ENCODE measurements around the gene SLC35B2. TPM values are rescaled to one million over a fixed set of nuclear protein-coding genes. Genes with fewer than 3 reads are reported as not detected.
A peak's percentile ranks its signal among the peaks of the same experiment; 100 is the strongest.

SLC35B2 gene
- total RNA-seq, 1 donor from 2014 or later, result 52.9 TPM

DNA sequence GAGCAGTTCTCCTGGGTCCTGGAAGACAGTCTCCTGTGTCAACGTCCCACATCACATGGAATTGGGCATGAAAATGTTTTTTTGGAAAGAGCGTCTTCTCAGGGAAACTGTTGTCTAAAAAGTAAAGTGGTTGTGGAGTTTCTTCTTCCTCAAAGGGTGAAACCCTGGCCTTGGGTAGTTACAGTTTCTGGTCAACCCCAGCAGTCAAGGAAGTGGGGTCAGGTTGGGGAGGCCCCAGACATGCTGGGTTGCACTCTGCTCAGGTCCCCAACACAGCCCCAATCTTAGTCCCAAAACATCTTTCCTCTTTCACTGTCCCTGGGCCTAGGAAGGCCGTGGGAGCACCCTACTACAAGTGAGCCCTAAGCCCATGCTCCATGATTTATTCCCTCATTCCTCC is 9.0 kb upstream of the SLC35B2 start:
- DNase-seq (ENCODE audit: low read depth) (no peak), FAIRE-seq (no peak)
- peaks cover 4% of the 10 kb centered on the region for H3K36me3 ChIP-seq (ENCODE audit: control insufficient read depth, insufficient read depth, low read length)

DNA sequence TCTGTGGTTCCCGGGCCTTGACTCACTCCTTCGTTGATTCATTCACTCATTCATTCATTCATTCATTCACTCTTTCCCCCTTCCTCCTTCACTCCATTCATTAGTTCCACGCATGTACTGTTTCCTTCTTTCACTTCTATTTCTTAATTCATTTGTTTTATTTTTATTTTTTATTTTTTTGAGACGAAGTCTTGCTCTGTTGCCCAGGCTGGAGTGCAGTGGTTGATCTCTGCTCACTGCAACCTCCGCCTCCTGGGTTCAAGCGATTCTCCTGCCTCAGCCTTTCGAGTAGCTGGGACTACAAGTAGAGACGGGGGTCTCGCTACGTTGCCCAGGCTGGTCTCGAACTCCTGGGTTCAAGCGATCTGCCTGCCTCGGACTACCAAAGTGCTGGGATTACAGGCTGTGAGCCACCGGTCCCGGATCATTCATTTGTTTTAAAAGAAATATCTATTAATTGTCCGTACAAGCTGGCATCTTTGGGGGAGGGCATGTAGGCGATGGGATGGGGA is 8.4 kb upstream of the SLC35B2 start:
- Histone ChIP-seq H3K4me3 (ENCODE audit: low read depth, low read length) (peak overlapping the region; percentile 67), H3K27me3 (ENCODE audit: control insufficient read depth, insufficient read depth, low read length) (peaks cover 4% of the 10 kb centered on the region), H3K36me3 (ENCODE audit: control insufficient read depth, insufficient read depth, low read length) (peaks cover 5% of the 10 kb centered on the region)
- TF ChIP-seq, protein P1, sequence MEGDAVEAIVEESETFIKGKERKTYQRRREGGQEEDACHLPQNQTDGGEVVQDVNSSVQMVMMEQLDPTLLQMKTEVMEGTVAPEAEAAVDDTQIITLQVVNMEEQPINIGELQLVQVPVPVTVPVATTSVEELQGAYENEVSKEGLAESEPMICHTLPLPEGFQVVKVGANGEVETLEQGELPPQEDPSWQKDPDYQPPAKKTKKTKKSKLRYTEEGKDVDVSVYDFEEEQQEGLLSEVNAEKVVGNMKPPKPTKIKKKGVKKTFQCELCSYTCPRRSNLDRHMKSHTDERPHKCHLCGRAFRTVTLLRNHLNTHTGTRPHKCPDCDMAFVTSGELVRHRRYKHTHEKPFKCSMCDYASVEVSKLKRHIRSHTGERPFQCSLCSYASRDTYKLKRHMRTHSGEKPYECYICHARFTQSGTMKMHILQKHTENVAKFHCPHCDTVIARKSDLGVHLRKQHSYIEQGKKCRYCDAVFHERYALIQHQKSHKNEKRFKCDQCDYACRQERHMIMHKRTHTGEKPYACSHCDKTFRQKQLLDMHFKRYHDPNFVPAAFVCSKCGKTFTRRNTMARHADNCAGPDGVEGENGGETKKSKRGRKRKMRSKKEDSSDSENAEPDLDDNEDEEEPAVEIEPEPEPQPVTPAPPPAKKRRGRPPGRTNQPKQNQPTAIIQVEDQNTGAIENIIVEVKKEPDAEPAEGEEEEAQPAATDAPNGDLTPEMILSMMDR (IDR thresholded peaks at IDR 0.05; ENCODE audit: insufficient read depth, low read length, severe bottlenecking), result no peak
- DNase-seq (ENCODE audit: low read depth) (peak; percentile 91), FAIRE-seq (no peak)

More for the DNA sequence above, 9.0 kb upstream of the SLC35B2 start:
- Histone ChIP-seq H3K27me3 (ENCODE audit: control insufficient read depth, insufficient read depth, low read length) (peaks cover 7% of the 10 kb centered on the region), H3K4me3 (ENCODE audit: low read depth, low read length) (no peak overlapping the region)
- TF ChIP-seq, protein P1 (IDR thresholded peaks at IDR 0.05; ENCODE audit: insufficient read depth, low read length, severe bottlenecking), result no peak

DNA sequence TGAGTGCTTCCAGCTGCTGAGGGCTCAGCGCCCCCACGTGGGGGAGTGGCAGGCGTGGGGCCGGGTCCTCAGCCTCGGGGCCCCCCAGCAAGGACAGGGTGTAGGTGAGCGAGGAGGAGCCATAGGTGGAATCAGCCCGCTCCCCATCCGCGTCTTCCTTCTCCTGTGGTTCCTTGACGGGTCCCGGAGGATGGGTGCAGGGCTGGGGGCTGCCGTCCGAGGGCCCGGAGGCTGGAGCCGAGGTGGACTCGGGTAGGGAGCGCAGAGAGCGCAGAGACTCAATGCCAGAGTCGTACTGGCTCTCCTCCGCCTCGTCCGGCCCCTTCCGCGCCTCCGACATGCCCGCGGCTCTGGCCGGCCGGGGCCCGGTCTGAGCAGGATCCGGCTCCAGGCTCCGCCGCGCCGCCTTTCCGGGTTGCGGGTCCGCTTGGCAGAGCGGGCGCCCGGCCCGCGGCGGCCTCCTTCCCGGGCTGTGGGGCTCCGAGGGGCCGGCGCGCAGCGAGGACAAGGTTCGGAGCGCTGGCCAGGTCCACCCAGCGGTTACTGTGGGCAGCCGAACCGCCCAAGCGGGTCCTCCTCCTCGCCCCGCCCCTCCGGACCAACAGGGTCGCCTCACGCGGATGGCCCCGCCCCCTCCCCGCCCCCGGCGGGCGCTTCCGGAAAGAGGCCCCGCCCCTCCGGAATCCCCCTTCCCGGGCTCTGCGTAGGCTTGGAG is 7.8 kb upstream of the SLC35B2 start, which contains the start of gene NFKBIE:
Gene NFKBIE (minus strand): TSS at position 545 of the 715 bp plus-strand sequence. CDS start 205 bp downstream, at position 340.
- FAIRE-seq, result no peak
- Histone ChIP-seq H3K36me3 (ENCODE audit: control insufficient read depth, insufficient read depth, low read length) (peaks cover 7% of the 10 kb centered on the region), H3K27me3 (ENCODE audit: control insufficient read depth, insufficient read depth, low read length) (peaks cover 4% of the 10 kb centered on the region), H3K4me3 (ENCODE audit: low read depth, low read length) (peak within 1 kb of the TSS; percentile 67)
- TF ChIP-seq, protein P1 (IDR thresholded peaks at IDR 0.05; ENCODE audit: insufficient read depth, low read length, severe bottlenecking), result peak; percentile 37
- no peak for DNase-seq (ENCODE audit: low read depth)

DNA sequence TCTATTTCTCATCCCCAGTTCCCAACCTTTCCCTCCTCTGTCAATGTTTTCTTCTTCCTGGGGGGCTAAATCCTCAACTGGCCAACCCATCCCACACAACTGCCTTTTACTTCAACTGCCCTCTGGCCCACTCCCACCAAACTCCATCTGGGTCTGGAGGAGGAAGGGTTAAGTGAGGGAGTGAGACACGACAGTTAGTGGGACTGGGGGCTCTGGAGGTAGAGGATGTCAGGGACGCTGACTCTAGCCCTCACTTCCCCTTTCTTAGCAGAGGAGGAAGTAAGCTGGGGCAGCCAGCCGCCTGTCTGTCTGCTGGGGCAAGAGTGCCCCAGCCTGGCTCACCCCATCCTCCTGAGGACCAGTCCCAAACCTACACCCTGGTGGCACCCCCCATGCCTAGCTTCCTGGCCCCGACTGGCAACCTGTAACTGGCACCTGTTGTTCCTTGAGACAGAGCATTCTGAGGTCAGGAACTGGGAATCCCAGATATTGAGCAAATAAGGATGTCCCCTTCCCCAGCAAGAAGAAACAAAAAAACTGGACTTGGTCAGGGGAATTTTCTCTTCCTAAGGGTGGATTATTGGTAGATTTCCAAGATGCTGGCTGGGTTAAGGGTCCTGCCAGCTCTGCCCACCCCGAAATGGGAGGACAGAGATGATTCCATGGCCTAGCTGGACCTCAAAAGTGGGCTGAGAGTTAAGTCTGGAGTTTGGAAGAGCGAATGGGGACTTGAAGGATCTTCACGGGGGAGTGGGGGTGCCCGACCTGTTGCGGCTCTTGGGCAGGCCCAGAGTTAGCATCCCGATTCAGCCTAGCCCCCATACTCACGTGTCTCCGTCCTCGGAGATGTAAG is 7.1 kb upstream of the SLC35B2 start:
- FAIRE-seq, result no peak
- TF ChIP-seq, protein P1 (IDR thresholded peaks at IDR 0.05; ENCODE audit: insufficient read depth, low read length, severe bottlenecking), result no peak
- H3K27me3 ChIP-seq (ENCODE audit: control insufficient read depth, insufficient read depth, low read length), result peaks cover 4% of the 10 kb centered on the region

DNA sequence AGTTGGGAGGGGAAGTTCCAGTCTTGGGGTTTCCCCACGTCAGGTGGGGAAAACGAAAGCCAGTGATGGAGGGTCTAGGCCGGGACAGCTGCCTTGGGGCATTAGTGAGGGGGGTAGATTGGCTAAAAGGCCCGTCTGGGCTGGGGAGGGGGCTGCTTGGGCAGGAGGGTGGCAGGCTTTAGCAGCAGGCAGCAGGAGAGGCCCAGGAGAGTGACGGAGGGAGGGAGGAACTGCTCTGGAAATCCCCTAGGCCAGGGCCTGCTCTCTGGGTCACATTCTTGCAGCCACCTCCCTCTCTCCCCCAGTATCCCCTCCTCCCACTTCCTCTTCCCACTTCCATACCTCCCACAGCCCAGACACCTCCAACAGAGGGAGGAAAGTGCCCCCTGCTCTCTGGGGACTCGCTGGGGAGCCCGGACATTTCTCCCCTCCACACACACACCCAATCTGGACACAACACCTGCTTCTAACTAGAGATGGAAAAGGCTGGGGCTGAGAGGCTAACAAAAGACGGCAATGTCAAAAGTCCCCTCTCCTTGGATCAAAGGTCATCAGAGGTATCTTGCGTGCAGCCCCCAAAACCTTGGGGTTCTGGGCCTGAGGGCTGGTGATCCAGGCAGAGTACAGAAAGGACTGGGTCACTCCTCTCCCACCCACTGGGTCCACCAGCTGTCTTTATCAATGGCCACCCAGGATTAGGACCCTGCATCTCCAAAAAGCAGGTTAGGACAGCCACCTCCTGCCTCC is 6.2 kb upstream of the SLC35B2 start:
- no peak for FAIRE-seq
- peaks cover 2% of the 10 kb centered on the region for H3K27me3 ChIP-seq (ENCODE audit: control insufficient read depth, insufficient read depth, low read length)
- DNase-seq (ENCODE audit: low read depth), result no peak
- H3K4me3 ChIP-seq (ENCODE audit: low read depth, low read length), result peak overlapping the region; percentile 67
- TF ChIP-seq, protein P1 (IDR thresholded peaks at IDR 0.05; ENCODE audit: insufficient read depth, low read length, severe bottlenecking), result no peak
- peaks cover 12% of the 10 kb centered on the region for H3K36me3 ChIP-seq (ENCODE audit: control insufficient read depth, insufficient read depth, low read length)

More for the DNA sequence above, 7.1 kb upstream of the SLC35B2 start:
- peak overlapping the region; percentile 67 for H3K4me3 ChIP-seq (ENCODE audit: low read depth, low read length)
- peaks cover 9% of the 10 kb centered on the region for H3K36me3 ChIP-seq (ENCODE audit: control insufficient read depth, insufficient read depth, low read length)
- DNase-seq (ENCODE audit: low read depth), result no peak

Measured in bronchial epithelial cell (primary cell).